HepG2 (cell line): ENCODE data around the gene CHST3. TPM values are rescaled to one million over a fixed set of nuclear protein-coding genes. Genes with fewer than 3 reads are reported as not detected.

ENCODE experiments used
- DRAP1 ChIP-seq: IDR thresholded peaks from 2 replicates; pipeline ENCODE4 v1.6.1; 2016; ENCODE audit warnings: missing genetic modification reagents, missing compliant biosample characterization
- ELK4 ChIP-seq: sonication (generic); formaldehyde crosslinking; IDR thresholded peaks from 2 replicates; pipeline ENCODE4 v1.9.0; 2021; ENCODE audit warnings: missing genetic modification reagents, borderline replicate concordance
- FOXA3 ChIP-seq: IDR thresholded peaks from 2 replicates; pipeline ENCODE4 v1.6.1; 2016; ENCODE audit warnings: missing genetic modification reagents, missing compliant biosample characterization
- FOXP4 ChIP-seq: sonication (generic); formaldehyde crosslinking; IDR thresholded peaks from 2 replicates; pipeline ENCODE4 v1.4.0; 2020; ENCODE audit warnings: missing genetic modification reagents
- HBP1 ChIP-seq: IDR thresholded peaks from 2 replicates; pipeline ENCODE4 v1.6.1; 2016; ENCODE audit warnings: low read depth, control low read depth
- HNF1B ChIP-seq: sonication (generic); formaldehyde crosslinking; IDR thresholded peaks from 2 replicates; pipeline ENCODE4 v1.5.1; 2020; ENCODE audit warnings: mild to moderate bottlenecking, moderate library complexity, missing genetic modification reagents
- KLF11 ChIP-seq: IDR thresholded peaks from 2 replicates; pipeline ENCODE4 v1.6.1; 2016; ENCODE audit warnings: missing compliant biosample characterization
- MAX ChIP-seq: IDR thresholded peaks from 2 replicates; pipeline ENCODE4 v1.6.1; 2012; ENCODE audit warnings: inconsistent platforms
- PAX8 ChIP-seq: sonication (generic); formaldehyde crosslinking; IDR thresholded peaks from 2 replicates; pipeline ENCODE4 v1.8.0; 2022; ENCODE audit warnings: mild to moderate bottlenecking, missing genetic modification reagents, borderline replicate concordance
- RCOR2 ChIP-seq: IDR thresholded peaks from 2 replicates; pipeline ENCODE4 v1.6.1; 2016; ENCODE audit warnings: missing biosample characterization, missing genetic modification reagents
- SOX6 ChIP-seq, 2 experiments: fragments of 450-650 bp in 1 of 2; sonication (generic) in 1 of 2; formaldehyde crosslinking in 1 of 2; IDR thresholded peaks; 2 replicates each; pipeline versions ENCODE4 v1.4.0 to v1.6.1; 2017 to 2020; ENCODE audit warnings: antibody characterized with exemption in 1 of 2, mild to moderate bottlenecking in 1 of 2, missing genetic modification reagents in 1 of 2
- TEF ChIP-seq: sonication (generic); formaldehyde crosslinking; IDR thresholded peaks from 2 replicates; pipeline ENCODE4 v1.5.0; 2020; ENCODE audit warnings: missing genetic modification reagents
- TFAP4 ChIP-seq: sonication (generic); IDR thresholded peaks from 2 replicates; pipeline ENCODE4 v1.6.1; 2016; ENCODE audit warnings: low read depth, borderline replicate concordance
- ZBTB8A ChIP-seq: sonication (generic); formaldehyde crosslinking; IDR thresholded peaks from 2 replicates; pipeline ENCODE4 v1.4.0; 2020; ENCODE audit warnings: mild to moderate bottlenecking, low read depth, missing genetic modification reagents, borderline replicate concordance
- ZFAT ChIP-seq: sonication (generic); formaldehyde crosslinking; conservative IDR thresholded peaks from 2 replicates; pipeline ENCODE4 v1.8.1; 2023; ENCODE audit warnings: missing genetic modification reagents, inconsistent platforms
- ZMAT3 ChIP-seq: sonication (generic); formaldehyde crosslinking; conservative IDR thresholded peaks from 2 replicates; pipeline ENCODE4 v1.7.0; 2021; ENCODE audit warnings: missing genetic modification reagents
- ZNF562 ChIP-seq: sonication (generic); formaldehyde crosslinking; IDR thresholded peaks from 2 replicates; pipeline ENCODE4 v1.8.0; 2022; ENCODE audit warnings: missing genetic modification reagents, borderline replicate concordance
- ZNF768 ChIP-seq: sonication (generic); formaldehyde crosslinking; IDR thresholded peaks from 2 replicates; pipeline ENCODE4 v1.4.0; 2020; ENCODE audit warnings: missing genetic modification reagents
- polyA plus RNA-seq, 8 experiments: library from polyadenylated mRNA; depleted of rRNA in 3 of 8; stranded (reverse) in 7 of 8; unstranded in 1 of 8; fragments of >200 nt; fragmentation: Illumina TruSeq in 4 of 8; extraction: Trizol in 4 of 8; gene quantifications; 2 replicates each; pipeline versions ENCODE4 v1.2.1 to v1.2.3, GENCODE V29; 2011 to 2016; ENCODE audit warnings: low read depth in 4 of 8, missing spikeins in 1 of 8, mixed read lengths in 1 of 8; ENCODE audit not compliant: insufficient read depth in 1 of 8
- total RNA-seq, 5 experiments: library from RNA; depleted of rRNA; stranded (reverse); fragments of >200 nt; fragmentation: Illumina TruSeq; extraction: Trizol; gene quantifications; 2 replicates each; pipeline ENCODE4 v1.2.3, GENCODE V29; 2016; ENCODE audit warnings: low read depth in 1 of 5

CHST3 gene
- total and polyA plus RNA-seq, 2 of the 13 experiments (the other 11 are each of a cell fraction or from before 2014, with no cell fraction given) = 7.2 to 18.7 TPM

- TF ChIP-seq TFAP4 (peak; percentile 91), ZBTB8A (CRISPR knock-in tag) (no peak), SOX6 (IDR thresholded peaks at IDR 0.05) (no peak), SOX6 (CRISPR knock-in tag; IDR thresholded peaks at IDR 0.05) (peak; percentile 71), ELK4 (CRISPR knock-in tag) (no peak), FOXA3 (CRISPR knock-in tag) (peak; percentile 28; the same call in 1 of the 2 replicates), MAX (peak; percentile 66), ZNF562 (CRISPR knock-in tag) (no peak), DRAP1 (peak; percentile 15; the same call in 1 of the 2 replicates), ZMAT3 (peak; percentile 33; the same call in 1 of the 2 replicates), HBP1 (CRISPR knock-in tag) (no peak), FOXP4 (peak; percentile 50; the same call in 1 of the 2 replicates), PAX8 (CRISPR knock-in tag) (no peak), KLF11 (CRISPR knock-in tag) (peak; percentile 41; the same call in 1 of the 2 replicates), RCOR2 (CRISPR knock-in tag) (peak; percentile 66; the same call in 1 of the 2 replicates), ZFAT (CRISPR knock-in tag) (no peak), ZNF768 (CRISPR knock-in tag) (no peak), HNF1B (CRISPR knock-in tag) (peak; percentile 51; the same call in 1 of the 2 replicates), TEF (CRISPR knock-in tag) (no peak)
Measured at GRCh38 chr10:71981015-71981875, 17.1 kb downstream of the CHST3 start (continued).
